ENCODE measurements around the gene WWOX. TPM values are rescaled to one million over a fixed set of nuclear protein-coding genes. Genes with fewer than 3 reads are reported as not detected.

The WWOX gene
- total and polyA plus RNA-seq, 2 of the 13 experiments (the other 11 are each of a cell fraction or from before 2014, with no cell fraction given) = 9.1 to 37.4 TPM

DNA sequence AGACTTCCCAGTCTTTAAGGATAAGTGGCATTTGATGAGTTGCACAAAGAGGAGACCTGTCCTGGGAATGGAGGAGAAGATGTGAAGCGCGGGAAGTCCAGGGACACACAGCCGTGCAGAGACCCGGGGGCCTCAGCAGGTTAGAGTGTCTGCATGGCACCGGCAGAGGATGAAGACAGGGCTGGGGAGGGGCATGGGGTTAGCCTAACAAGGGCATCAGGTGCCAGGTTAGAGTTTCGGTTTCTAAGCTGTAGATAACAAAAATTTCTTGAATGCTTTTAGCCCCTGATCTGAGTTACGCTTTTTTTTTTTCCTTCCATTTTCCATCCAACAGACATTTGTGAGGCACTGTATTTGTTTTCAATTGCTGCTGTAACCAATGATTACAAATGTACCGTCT lies 906.8 kb downstream of the WWOX start (continued):
- TF ChIP-seq, protein P1, sequence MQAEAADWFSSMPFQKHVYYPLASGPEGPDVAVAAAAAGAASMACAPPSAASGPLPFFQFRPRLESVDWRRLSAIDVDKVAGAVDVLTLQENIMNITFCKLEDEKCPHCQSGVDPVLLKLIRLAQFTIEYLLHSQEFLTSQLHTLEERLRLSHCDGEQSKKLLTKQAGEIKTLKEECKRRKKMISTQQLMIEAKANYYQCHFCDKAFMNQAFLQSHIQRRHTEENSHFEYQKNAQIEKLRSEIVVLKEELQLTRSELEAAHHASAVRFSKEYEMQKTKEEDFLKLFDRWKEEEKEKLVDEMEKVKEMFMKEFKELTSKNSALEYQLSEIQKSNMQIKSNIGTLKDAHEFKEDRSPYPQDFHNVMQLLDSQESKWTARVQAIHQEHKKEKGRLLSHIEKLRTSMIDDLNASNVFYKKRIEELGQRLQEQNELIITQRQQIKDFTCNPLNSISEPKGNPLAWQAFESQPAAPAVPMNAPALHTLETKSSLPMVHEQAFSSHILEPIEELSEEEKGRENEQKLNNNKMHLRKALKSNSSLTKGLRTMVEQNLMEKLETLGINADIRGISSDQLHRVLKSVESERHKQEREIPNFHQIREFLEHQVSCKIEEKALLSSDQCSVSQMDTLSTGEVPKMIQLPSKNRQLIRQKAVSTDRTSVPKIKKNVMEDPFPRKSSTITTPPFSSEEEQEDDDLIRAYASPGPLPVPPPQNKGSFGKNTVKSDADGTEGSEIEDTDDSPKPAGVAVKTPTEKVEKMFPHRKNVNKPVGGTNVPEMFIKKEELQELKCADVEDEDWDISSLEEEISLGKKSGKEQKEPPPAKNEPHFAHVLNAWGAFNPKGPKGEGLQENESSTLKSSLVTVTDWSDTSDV (CRISPR knock-in tag; IDR thresholded peaks at IDR 0.05) = no peak
- TF ChIP-seq, protein P2, sequence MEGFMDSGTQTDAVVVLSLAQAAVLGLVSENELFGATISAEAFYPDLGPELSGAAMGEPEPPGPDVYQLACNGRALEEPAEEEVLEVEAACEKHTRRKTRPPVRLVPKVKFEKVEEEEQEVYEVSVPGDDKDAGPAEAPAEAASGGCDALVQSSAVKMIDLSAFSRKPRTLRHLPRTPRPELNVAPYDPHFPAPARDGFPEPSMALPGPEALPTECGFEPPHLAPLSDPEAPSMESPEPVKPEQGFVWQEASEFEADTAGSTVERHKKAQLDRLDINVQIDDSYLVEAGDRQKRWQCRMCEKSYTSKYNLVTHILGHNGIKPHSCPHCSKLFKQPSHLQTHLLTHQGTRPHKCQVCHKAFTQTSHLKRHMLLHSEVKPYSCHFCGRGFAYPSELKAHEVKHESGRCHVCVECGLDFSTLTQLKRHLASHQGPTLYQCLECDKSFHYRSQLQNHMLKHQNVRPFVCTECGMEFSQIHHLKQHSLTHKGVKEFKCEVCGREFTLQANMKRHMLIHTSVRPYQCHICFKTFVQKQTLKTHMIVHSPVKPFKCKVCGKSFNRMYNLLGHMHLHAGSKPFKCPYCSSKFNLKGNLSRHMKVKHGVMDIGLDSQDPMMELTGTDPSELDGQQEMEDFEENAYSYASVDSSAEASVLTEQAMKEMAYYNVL (CRISPR knock-in tag; IDR thresholded peaks at IDR 0.05; ENCODE audit: borderline replicate concordance) = no peak

DNA sequence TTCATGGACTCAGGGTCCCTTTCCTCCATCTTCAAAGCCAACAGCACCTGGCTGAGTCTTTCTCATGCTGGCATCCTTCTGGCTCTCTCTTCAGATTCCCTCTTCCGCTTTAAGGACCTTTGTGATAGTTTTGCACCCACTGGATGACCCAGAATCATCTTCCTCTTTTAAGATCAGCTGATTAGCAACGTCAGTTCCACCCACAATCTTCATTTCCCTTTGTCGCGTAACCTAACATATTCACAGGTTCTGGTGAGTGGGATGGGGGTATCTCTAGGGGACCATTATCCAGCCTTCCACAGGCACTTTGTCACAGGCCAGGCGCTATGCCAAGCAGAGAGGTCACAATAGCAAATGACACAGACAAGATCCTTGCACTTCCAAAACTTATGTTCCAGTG lies 907.3 kb downstream of the WWOX start:
- no peak overlapping the region for H3K4me2 ChIP-seq (ENCODE audit: low read depth, low read length)
- CTCF ChIA-PET (ENCODE audit: low intra/inter-chr PET ratio, low total read pairs) = no interaction called here
- H3K9ac ChIP-seq (ENCODE audit: insufficient read depth, low read depth, low read length) = no peak overlapping the region
- H3K4me1 ChIP-seq (ENCODE audit: insufficient read depth, low read length) = no peaks in the 10 kb centered on the region
- H3K79me2 ChIP-seq (ENCODE audit: insufficient read depth, low read length) = no peaks in the 10 kb centered on the region
- TF ChIP-seq, protein P3, sequence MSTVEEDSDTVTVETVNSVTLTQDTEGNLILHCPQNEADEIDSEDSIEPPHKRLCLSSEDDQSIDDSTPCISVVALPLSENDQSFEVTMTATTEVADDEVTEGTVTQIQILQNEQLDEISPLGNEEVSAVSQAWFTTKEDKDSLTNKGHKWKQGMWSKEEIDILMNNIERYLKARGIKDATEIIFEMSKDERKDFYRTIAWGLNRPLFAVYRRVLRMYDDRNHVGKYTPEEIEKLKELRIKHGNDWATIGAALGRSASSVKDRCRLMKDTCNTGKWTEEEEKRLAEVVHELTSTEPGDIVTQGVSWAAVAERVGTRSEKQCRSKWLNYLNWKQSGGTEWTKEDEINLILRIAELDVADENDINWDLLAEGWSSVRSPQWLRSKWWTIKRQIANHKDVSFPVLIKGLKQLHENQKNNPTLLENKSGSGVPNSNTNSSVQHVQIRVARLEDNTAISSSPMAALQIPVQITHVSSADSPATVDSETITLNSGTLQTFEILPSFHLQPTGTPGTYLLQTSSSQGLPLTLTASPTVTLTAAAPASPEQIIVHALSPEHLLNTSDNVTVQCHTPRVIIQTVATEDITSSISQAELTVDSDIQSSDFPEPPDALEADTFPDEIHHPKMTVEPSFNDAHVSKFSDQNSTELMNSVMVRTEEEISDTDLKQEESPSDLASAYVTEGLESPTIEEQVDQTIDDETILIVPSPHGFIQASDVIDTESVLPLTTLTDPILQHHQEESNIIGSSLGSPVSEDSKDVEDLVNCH (CRISPR knock-in tag; IDR thresholded peaks at IDR 0.05) = no peak
- no peak for TF ChIP-seq AKAP8 (CRISPR knock-in tag; IDR thresholded peaks at IDR 0.05)
- TF ChIP-seq, protein P4, sequence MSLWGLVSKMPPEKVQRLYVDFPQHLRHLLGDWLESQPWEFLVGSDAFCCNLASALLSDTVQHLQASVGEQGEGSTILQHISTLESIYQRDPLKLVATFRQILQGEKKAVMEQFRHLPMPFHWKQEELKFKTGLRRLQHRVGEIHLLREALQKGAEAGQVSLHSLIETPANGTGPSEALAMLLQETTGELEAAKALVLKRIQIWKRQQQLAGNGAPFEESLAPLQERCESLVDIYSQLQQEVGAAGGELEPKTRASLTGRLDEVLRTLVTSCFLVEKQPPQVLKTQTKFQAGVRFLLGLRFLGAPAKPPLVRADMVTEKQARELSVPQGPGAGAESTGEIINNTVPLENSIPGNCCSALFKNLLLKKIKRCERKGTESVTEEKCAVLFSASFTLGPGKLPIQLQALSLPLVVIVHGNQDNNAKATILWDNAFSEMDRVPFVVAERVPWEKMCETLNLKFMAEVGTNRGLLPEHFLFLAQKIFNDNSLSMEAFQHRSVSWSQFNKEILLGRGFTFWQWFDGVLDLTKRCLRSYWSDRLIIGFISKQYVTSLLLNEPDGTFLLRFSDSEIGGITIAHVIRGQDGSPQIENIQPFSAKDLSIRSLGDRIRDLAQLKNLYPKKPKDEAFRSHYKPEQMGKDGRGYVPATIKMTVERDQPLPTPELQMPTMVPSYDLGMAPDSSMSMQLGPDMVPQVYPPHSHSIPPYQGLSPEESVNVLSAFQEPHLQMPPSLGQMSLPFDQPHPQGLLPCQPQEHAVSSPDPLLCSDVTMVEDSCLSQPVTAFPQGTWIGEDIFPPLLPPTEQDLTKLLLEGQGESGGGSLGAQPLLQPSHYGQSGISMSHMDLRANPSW (CRISPR knock-in tag; IDR thresholded peaks at IDR 0.05; ENCODE audit: borderline replicate concordance) = no peak
- no peak for TF ChIP-seq ZNF20 (CRISPR knock-in tag; IDR thresholded peaks at IDR 0.05)
- no peak overlapping the region for H3K27ac ChIP-seq (ENCODE audit: extremely low read length, insufficient read depth, low read length)
- BruUV-seq (replicated peaks) = no TSS peak
- H3K36me3 ChIP-seq (replicated peaks in 1 of 2; ENCODE audit: control insufficient read depth in 1 of 2, insufficient read depth in 2 of 2, low read length in 2 of 2) = no peaks in the 10 kb centered on the region
- DNase-seq (ENCODE audit: low spot score) (no peak), ATAC-seq (no peak), FAIRE-seq (no peak)
- WGBS (ENCODE audit: low lambda C conversion rate) = 46% methylated on average over 5 of the region's 5 CpGs
- in situ Hi-C loops (cut with HindIII; ENCODE audit: extremely low pct_ligation_motif_present, low pct_unique_long_range_greater_than_20kb) = no loop called here
- POLR2A ChIA-PET = no interaction called here
- no peak overlapping the region for H2AFZ ChIP-seq (ENCODE audit: low read length)
- H3K9me3 ChIP-seq (ENCODE audit: low read length) = no peaks in the 10 kb centered on the region
- H3K4me3 ChIP-seq (replicated peaks in 1 of 3; ENCODE audit: insufficient read depth in 1 of 3, low read depth in 2 of 3, low read length in 3 of 3) = no peak overlapping the region
- no peaks in the 10 kb centered on the region for H4K20me1 ChIP-seq (ENCODE audit: insufficient read depth, low read length)
- intact Hi-C loops (cut with micrococcal nuclease; ENCODE audit: unreplicated experiment) = no loop called here
- no peaks in the 10 kb centered on the region for H3K27me3 ChIP-seq (ENCODE audit: control insufficient read depth in 1 of 2, insufficient read depth in 2 of 2, low read length in 2 of 2)
